ENCODE data around the gene MZT2A. TPM values are rescaled to one million over a fixed set of nuclear protein-coding genes. Genes with fewer than 3 reads are reported as not detected.
"Not testable (repeated sequence)": the region's sequence is repeated elsewhere in the genome, so short reads cannot be mapped to it uniquely, and the experiment has no call there.

MZT2A gene, protein sequence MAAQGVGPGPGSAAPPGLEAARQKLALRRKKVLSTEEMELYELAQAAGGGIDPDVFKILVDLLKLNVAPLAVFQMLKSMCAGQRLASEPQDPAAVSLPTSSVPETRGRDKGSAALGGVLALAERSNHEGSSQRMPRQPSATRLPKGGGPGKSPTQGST
- 146 and 163 TPM in 2 replicates for polyA plus RNA-seq
- 38.0 and 48.2 TPM in 2 replicates for polyA minus RNA-seq

DNA sequence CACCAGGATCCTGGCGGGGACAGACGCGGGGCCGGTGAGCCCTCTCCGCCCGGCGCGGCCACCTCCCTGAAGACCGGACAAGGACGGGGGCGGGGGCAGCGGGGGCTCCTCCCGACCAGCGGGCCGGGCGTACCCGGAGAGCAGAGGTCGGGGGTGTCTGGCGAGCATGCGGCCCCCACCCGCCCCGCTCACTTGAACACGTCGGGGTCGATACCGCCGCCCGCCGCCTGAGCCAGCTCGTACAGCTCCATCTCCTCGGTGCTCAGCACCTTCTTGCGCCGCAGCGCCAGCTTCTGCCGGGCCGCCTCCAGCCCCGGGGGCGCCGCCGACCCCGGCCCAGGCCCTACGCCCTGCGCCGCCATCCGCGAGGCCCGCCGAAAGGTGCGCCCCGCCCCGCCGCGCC, at the start of gene MZT2A:
Gene MZT2A (minus strand): TSS at position 383 of the 403 bp plus-strand sequence. CDS start 21 bp downstream, at position 362.
- not testable (repeated sequence) for H3K9me2 ChIP-seq (ENCODE audit: insufficient read depth, low read length); H4K20me1 ChIP-seq (ENCODE audit: insufficient read depth); H3F3A ChIP-seq (ENCODE audit: insufficient read depth, low read length, poor library complexity, severe bottlenecking); H3K36me3 ChIP-seq (ENCODE audit: insufficient read depth, low read length); H3K9me3 ChIP-seq (ENCODE audit: low read length); H3K27me3 ChIP-seq (ENCODE audit: insufficient read depth, low read depth, low read length)
- Histone ChIP-seq H3K79me2 (replicated peaks; ENCODE audit: insufficient read depth, low read length) (peaks cover 32% of the 10 kb centered on the region), H3K4me3 (ENCODE audit: low read length) (peak within 1 kb of the TSS; percentile 92), H3K9ac (ENCODE audit: low read length) (peak within 1 kb of the TSS; percentile 87), H3K27ac (ENCODE audit: low read length) (peak within 1 kb of the TSS; percentile 89), H2AFZ (ENCODE audit: low read depth, low read length) (peak within 1 kb of the TSS; percentile 85), H3K4me2 (ENCODE audit: low read length) (peak within 1 kb of the TSS; percentile 25)

DNA sequence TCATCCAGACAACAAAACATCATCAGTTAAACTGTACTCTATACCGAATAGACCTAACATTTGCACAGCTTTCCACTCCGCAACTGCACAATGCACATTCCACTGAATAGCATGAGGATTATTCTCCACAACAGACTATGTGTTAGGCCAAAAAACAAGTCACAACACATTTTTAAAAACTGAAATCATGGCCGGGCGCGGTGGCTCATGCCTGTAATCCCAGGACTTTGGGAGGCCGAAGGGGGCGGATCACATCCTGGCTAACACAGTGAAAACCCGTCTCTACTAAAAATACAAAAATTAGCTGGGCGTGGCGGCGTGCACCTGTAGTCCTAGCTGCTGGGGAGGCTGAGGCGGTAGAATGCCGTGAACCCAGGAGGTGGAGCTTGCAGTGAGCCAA, 46.7 kb upstream of the MZT2A start:
- not testable (repeated sequence) for H3K4me2 ChIP-seq (ENCODE audit: low read length); H3K9me3 ChIP-seq (ENCODE audit: low read length); H3K9ac ChIP-seq (ENCODE audit: low read length); H4K20me1 ChIP-seq (ENCODE audit: insufficient read depth); H3K36me3 ChIP-seq (ENCODE audit: insufficient read depth, low read length); H3K4me3 ChIP-seq (ENCODE audit: low read length); H3K27ac ChIP-seq (ENCODE audit: low read length); H3K79me2 ChIP-seq (replicated peaks; ENCODE audit: insufficient read depth, low read length); H3K9me2 ChIP-seq (ENCODE audit: insufficient read depth, low read length); H3K27me3 ChIP-seq (ENCODE audit: insufficient read depth, low read depth, low read length); H3F3A ChIP-seq (ENCODE audit: insufficient read depth, low read length, poor library complexity, severe bottlenecking); H2AFZ ChIP-seq (ENCODE audit: low read depth, low read length)

DNA sequence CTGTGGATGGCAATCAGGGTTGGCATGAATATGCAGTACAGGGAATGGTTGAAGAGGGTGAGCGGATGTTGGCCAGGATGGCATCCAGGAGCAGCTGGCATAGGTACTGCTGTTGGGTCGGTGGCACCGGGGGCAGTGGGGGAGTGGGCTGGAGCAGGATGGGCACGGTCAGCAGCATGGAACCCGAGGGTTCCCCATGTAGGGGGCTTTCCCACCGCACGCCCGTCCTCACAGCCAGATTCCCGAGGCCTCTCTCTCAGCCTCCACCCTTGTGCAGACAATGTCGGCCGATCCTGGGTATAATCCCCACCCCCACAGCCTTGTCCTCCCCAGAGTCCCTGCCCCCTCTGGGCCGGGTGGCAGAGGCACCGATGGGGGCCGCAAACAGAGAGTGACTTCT, 44.6 kb upstream of the MZT2A start:
- H3K9ac ChIP-seq (ENCODE audit: low read length); H4K20me1 ChIP-seq (ENCODE audit: insufficient read depth); H3F3A ChIP-seq (ENCODE audit: insufficient read depth, low read length, poor library complexity, severe bottlenecking); H3K27ac ChIP-seq (ENCODE audit: low read length); H3K36me3 ChIP-seq (ENCODE audit: insufficient read depth, low read length); H3K9me3 ChIP-seq (ENCODE audit: low read length); H3K79me2 ChIP-seq (replicated peaks; ENCODE audit: insufficient read depth, low read length); H3K9me2 ChIP-seq (ENCODE audit: insufficient read depth, low read length); H2AFZ ChIP-seq (ENCODE audit: low read depth, low read length); H3K4me2 ChIP-seq (ENCODE audit: low read length); H3K4me3 ChIP-seq (ENCODE audit: low read length); H3K27me3 ChIP-seq (ENCODE audit: insufficient read depth, low read depth, low read length): not testable (repeated sequence)

DNA sequence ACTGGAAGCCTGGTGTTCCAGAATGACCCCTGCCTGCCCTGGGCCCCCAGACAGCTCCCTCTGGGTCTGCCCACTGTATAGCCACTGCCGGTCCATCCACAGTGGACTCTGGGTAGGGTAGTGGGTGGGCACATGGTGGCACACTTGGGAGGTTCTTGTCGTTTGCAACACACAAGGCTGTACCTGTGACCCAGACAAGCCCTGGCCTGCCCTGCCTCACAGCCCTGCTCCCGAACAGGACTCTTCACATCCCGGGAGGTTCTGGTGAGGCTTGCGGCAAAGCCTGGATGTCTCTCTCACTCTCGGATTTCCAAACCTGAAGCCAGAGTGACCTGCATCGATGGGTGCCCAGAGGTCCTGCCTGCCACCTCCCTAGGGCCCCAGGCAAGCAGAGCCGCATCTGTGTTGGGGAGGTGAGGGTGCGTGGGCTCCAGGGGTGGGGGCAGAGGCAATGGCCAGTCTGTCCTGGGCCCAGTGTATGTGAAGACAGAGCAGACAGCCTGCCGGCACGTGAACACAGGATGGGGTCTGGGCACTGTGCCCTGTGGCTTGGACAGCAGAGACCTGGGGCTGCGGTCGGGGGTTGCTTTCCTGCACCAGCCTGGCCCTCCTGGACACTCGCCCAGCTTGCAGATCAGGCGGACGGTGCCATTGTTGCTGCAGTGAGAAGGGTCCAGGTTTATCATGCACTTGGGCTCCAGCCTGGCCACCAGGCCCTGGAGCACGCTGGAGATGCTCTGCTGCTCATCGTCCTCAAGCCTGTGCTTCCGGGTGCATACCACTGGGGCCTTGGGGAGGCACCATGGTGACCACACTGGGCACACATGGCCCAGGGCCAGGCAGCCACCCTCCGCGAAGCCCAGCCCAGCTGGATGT, 44.0 kb upstream of the MZT2A start:
- H3K27me3 ChIP-seq (ENCODE audit: insufficient read depth, low read depth, low read length); H3K4me3 ChIP-seq (ENCODE audit: low read length); H3K9ac ChIP-seq (ENCODE audit: low read length); H4K20me1 ChIP-seq (ENCODE audit: insufficient read depth); H3K4me2 ChIP-seq (ENCODE audit: low read length); H3F3A ChIP-seq (ENCODE audit: insufficient read depth, low read length, poor library complexity, severe bottlenecking); H3K36me3 ChIP-seq (ENCODE audit: insufficient read depth, low read length); H3K27ac ChIP-seq (ENCODE audit: low read length); H3K79me2 ChIP-seq (replicated peaks; ENCODE audit: insufficient read depth, low read length); H2AFZ ChIP-seq (ENCODE audit: low read depth, low read length); H3K9me3 ChIP-seq (ENCODE audit: low read length); H3K9me2 ChIP-seq (ENCODE audit: insufficient read depth, low read length): not testable (repeated sequence)

DNA sequence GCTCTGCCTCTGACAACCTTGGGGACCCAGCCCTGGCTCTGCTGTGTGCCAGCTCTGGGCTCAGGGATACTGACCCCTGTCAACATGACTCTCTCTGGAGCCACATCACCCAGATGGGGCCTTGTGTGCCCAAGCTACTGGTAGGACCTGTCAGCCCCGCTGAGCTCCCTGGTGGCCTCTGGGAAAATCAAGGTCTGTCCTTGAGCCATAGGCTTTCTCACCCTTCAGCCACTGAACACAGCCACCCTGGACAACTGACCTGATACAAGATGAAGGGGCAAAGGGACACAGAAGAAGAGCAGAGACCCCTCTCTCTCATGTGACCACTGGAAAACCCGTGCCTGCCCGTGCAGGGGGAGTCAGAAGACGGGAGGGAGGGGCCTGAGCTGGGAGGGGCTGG, 43.3 kb upstream of the MZT2A start:
- Histone ChIP-seq H3K27me3 (ENCODE audit: insufficient read depth, low read depth, low read length) (no peaks in the 10 kb centered on the region), H4K20me1 (ENCODE audit: insufficient read depth) (no peaks in the 10 kb centered on the region), H3K79me2 (replicated peaks; ENCODE audit: insufficient read depth, low read length) (no peaks in the 10 kb centered on the region), H3K9me2 (ENCODE audit: insufficient read depth, low read length) (no peaks in the 10 kb centered on the region), H3K27ac (ENCODE audit: low read length) (no peak overlapping the region), H3K4me3 (ENCODE audit: low read length) (no peak overlapping the region), H3K9ac (ENCODE audit: low read length) (no peak overlapping the region), H3K9me3 (ENCODE audit: low read length) (no peaks in the 10 kb centered on the region), H2AFZ (ENCODE audit: low read depth, low read length) (no peak overlapping the region), H3K4me2 (ENCODE audit: low read length) (no peak overlapping the region), H3K36me3 (ENCODE audit: insufficient read depth, low read length) (no peaks in the 10 kb centered on the region), H3F3A (ENCODE audit: insufficient read depth, low read length, poor library complexity, severe bottlenecking) (no peaks in the 10 kb centered on the region)
- TF ChIP-seq EZH2 (IDR thresholded peaks at IDR 0.05; ENCODE audit: borderline replicate concordance, insufficient read depth, low read length, poor library complexity, severe bottlenecking) (no peak), EP300 (conservative IDR thresholded peaks at IDR 0.05; ENCODE audit: poor library complexity, severe bottlenecking) (no peak), TAF1 (IDR thresholded peaks at IDR 0.05; ENCODE audit: low read depth) (no peak), RAD21 (conservative IDR thresholded peaks at IDR 0.05) (no peak), MXI1 (conservative IDR thresholded peaks at IDR 0.05; ENCODE audit: poor library complexity, severe bottlenecking) (no peak), SMC3 (conservative IDR thresholded peaks at IDR 0.05; ENCODE audit: poor library complexity) (no peak)
- TF ChIP-seq, protein P1, sequence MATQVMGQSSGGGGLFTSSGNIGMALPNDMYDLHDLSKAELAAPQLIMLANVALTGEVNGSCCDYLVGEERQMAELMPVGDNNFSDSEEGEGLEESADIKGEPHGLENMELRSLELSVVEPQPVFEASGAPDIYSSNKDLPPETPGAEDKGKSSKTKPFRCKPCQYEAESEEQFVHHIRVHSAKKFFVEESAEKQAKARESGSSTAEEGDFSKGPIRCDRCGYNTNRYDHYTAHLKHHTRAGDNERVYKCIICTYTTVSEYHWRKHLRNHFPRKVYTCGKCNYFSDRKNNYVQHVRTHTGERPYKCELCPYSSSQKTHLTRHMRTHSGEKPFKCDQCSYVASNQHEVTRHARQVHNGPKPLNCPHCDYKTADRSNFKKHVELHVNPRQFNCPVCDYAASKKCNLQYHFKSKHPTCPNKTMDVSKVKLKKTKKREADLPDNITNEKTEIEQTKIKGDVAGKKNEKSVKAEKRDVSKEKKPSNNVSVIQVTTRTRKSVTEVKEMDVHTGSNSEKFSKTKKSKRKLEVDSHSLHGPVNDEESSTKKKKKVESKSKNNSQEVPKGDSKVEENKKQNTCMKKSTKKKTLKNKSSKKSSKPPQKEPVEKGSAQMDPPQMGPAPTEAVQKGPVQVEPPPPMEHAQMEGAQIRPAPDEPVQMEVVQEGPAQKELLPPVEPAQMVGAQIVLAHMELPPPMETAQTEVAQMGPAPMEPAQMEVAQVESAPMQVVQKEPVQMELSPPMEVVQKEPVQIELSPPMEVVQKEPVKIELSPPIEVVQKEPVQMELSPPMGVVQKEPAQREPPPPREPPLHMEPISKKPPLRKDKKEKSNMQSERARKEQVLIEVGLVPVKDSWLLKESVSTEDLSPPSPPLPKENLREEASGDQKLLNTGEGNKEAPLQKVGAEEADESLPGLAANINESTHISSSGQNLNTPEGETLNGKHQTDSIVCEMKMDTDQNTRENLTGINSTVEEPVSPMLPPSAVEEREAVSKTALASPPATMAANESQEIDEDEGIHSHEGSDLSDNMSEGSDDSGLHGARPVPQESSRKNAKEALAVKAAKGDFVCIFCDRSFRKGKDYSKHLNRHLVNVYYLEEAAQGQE (IDR thresholded peaks at IDR 0.05; ENCODE audit: borderline replicate concordance), result no peak
- TF ChIP-seq, protein P2, sequence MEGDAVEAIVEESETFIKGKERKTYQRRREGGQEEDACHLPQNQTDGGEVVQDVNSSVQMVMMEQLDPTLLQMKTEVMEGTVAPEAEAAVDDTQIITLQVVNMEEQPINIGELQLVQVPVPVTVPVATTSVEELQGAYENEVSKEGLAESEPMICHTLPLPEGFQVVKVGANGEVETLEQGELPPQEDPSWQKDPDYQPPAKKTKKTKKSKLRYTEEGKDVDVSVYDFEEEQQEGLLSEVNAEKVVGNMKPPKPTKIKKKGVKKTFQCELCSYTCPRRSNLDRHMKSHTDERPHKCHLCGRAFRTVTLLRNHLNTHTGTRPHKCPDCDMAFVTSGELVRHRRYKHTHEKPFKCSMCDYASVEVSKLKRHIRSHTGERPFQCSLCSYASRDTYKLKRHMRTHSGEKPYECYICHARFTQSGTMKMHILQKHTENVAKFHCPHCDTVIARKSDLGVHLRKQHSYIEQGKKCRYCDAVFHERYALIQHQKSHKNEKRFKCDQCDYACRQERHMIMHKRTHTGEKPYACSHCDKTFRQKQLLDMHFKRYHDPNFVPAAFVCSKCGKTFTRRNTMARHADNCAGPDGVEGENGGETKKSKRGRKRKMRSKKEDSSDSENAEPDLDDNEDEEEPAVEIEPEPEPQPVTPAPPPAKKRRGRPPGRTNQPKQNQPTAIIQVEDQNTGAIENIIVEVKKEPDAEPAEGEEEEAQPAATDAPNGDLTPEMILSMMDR (IDR thresholded peaks at IDR 0.05; ENCODE audit: poor library complexity, severe bottlenecking), result no peak
